Measurements from ENCODE around the gene NME5. TPM values are rescaled to one million over a fixed set of nuclear protein-coding genes. Genes with fewer than 3 reads are reported as not detected.

The NME5 gene
- total and polyA plus RNA-seq, 4 experiments from 2014 or later, result not detected

GRCh38 chr5:138096997-138097828 is 42.0 kb downstream of the NME5 start:
- peak overlapping the region in 1 of 7 donors; percentile 74 for H3K27ac Mint-ChIP-seq
- CTCF ChIA-PET (ENCODE audit: partially characterized antibody), result interaction anchor here (1.2 kb wide), 1 partner anchor 17 kb away, joined by 3 read pairs; no protein-coding TSS in a partner anchor

GRCh38 chr5:138096363-138096762 is 42.9 kb downstream of the NME5 start:
- Mint-ChIP-seq H3K27me3 (peaks cover 10% of the 10 kb centered on the region in 2 donors), H3K4me1 (peaks cover 6 to 9% (median 7%) of the 10 kb centered on the region in 4 donors), H3K4me3 (no peak overlapping the region), H3K27ac (peak overlapping the region in 1 of 7 donors; percentile 11), H3K36me3 (no peaks in the 10 kb centered on the region), H3K9me3 (no peaks in the 10 kb centered on the region)
- no peak for DNase-seq
- no peaks in the 10 kb centered on the region for H3K27me3 ChIP-seq (ENCODE audit: insufficient read depth, low read length)
- ChIA-PET CTCF (ENCODE audit: partially characterized antibody) (interaction anchor here (1.2 kb wide), 1 partner anchor 17 kb away, joined by 3 read pairs; no protein-coding TSS in a partner anchor), POLR2A (ENCODE audit: partially characterized antibody) (no interaction called here)
- H3K36me3 ChIP-seq (ENCODE audit: insufficient read depth, low read length), result no peaks in the 10 kb centered on the region
- H3K4me1 ChIP-seq (ENCODE audit: insufficient read depth, low read length), result no peaks in the 10 kb centered on the region
- no peaks in the 10 kb centered on the region for H3K9me3 ChIP-seq (ENCODE audit: control insufficient read depth in 1 of 2, low read length in 2 of 2)
- H3K4me3 ChIP-seq (ENCODE audit: low read length in 2 of 2), result no peak overlapping the region
- intact Hi-C loops (cut with micrococcal nuclease), result no loop called here
- no peak overlapping the region for H3K27ac ChIP-seq (ENCODE audit: low read depth, low read length)

More at GRCh38 chr5:138096997-138097828, 42.0 kb downstream of the NME5 start:
- DNase-seq, result no peak
- Mint-ChIP-seq H3K36me3 (no peaks in the 10 kb centered on the region), H3K27me3 (peaks cover 10% of the 10 kb centered on the region in 2 donors), H3K4me3 (no peak overlapping the region), H3K9me3 (no peaks in the 10 kb centered on the region), H3K4me1 (peaks cover 6 to 9% (median 7%) of the 10 kb centered on the region in 4 donors)
- no peaks in the 10 kb centered on the region for H3K36me3 ChIP-seq (ENCODE audit: insufficient read depth, low read length)
- no peaks in the 10 kb centered on the region for H3K4me1 ChIP-seq (ENCODE audit: insufficient read depth, low read length)
- no peaks in the 10 kb centered on the region for H3K27me3 ChIP-seq (ENCODE audit: insufficient read depth, low read length)
- no peaks in the 10 kb centered on the region for H3K9me3 ChIP-seq (ENCODE audit: control insufficient read depth in 1 of 2, low read length in 2 of 2)
- H3K4me3 ChIP-seq (ENCODE audit: low read length in 2 of 2), result no peak overlapping the region
- no peak overlapping the region for H3K27ac ChIP-seq (ENCODE audit: low read depth, low read length)
- POLR2A ChIA-PET (ENCODE audit: partially characterized antibody), result no interaction called here
- intact Hi-C loops (cut with micrococcal nuclease), result no loop called here

GRCh38 chr5:138095100-138095907 is 43.9 kb downstream of the NME5 start:
- Mint-ChIP-seq H3K27me3 (peaks cover 7 to 12% of the 10 kb centered on the region in 2 donors), H3K4me1 (peaks cover 6 to 9% (median 7%) of the 10 kb centered on the region in 4 donors), H3K4me3 (no peak overlapping the region), H3K27ac (peak overlapping the region in 1 of 7 donors; percentile 13), H3K9me3 (no peaks in the 10 kb centered on the region), H3K36me3 (no peaks in the 10 kb centered on the region)
- H3K9me3 ChIP-seq (ENCODE audit: control insufficient read depth in 1 of 2, low read length in 2 of 2), result no peaks in the 10 kb centered on the region
- H3K27me3 ChIP-seq (ENCODE audit: insufficient read depth, low read length), result no peaks in the 10 kb centered on the region
- no peak overlapping the region for H3K27ac ChIP-seq (ENCODE audit: low read depth, low read length)
- H3K4me3 ChIP-seq (ENCODE audit: low read length in 2 of 2), result no peak overlapping the region
- POLR2A ChIA-PET (ENCODE audit: partially characterized antibody), result no interaction called here
- no peaks in the 10 kb centered on the region for H3K36me3 ChIP-seq (ENCODE audit: insufficient read depth, low read length)
- CTCF ChIA-PET (ENCODE audit: partially characterized antibody), result interaction anchor here (0.7 kb wide), 1 partner anchor 1596 kb away, joined by 3 read pairs; no protein-coding TSS in a partner anchor
- no peaks in the 10 kb centered on the region for H3K4me1 ChIP-seq (ENCODE audit: insufficient read depth, low read length)
- intact Hi-C loops (cut with micrococcal nuclease), result no loop called here
- DNase-seq, result no peak

- H3K4me1 ChIP-seq (ENCODE audit: insufficient read depth, low read length), result no peaks in the 10 kb centered on the region
- H3K27ac Mint-ChIP-seq, result peak overlapping the region in 2 of 7 donors; percentile 4 to 10
- H3K27me3 ChIP-seq (ENCODE audit: insufficient read depth, low read length), result no peaks in the 10 kb centered on the region
- H3K36me3 ChIP-seq (ENCODE audit: insufficient read depth, low read length), result no peaks in the 10 kb centered on the region
- DNase-seq, result no peak
- peaks cover 0 to 6% of the 10 kb centered on the region in 2 donors for H3K27me3 Mint-ChIP-seq
- H3K36me3 Mint-ChIP-seq, result no peaks in the 10 kb centered on the region
- H3K9me3 Mint-ChIP-seq, result no peaks in the 10 kb centered on the region
- ChIA-PET CTCF (ENCODE audit: partially characterized antibody) (interaction anchor here (1.2 kb wide), 1 partner anchor 16 kb away, joined by 3 read pairs; no protein-coding TSS in a partner anchor), POLR2A (ENCODE audit: partially characterized antibody) (no interaction called here)
- intact Hi-C loops (cut with micrococcal nuclease), result no loop called here
- H3K9me3 ChIP-seq (ENCODE audit: control insufficient read depth in 1 of 2, low read length in 2 of 2), result no peaks in the 10 kb centered on the region
- no peak overlapping the region for H3K4me3 Mint-ChIP-seq
- H3K27ac ChIP-seq (ENCODE audit: low read depth, low read length), result no peak overlapping the region
- peaks cover 6 to 9% (median 7%) of the 10 kb centered on the region in 4 donors for H3K4me1 Mint-ChIP-seq
- no peak overlapping the region for H3K4me3 ChIP-seq (ENCODE audit: low read length in 2 of 2)
These were observed 46.2 kb downstream of the NME5 start for GRCh38 chr5:138093036-138093435.

- H3K27ac ChIP-seq (ENCODE audit: low read depth, low read length), result no peak overlapping the region
- H3K27me3 ChIP-seq (ENCODE audit: insufficient read depth, low read length), result no peaks in the 10 kb centered on the region
- H3K27me3 Mint-ChIP-seq, result peaks cover 0 to 4% of the 10 kb centered on the region in 2 donors
- no peak overlapping the region for H3K4me3 ChIP-seq (ENCODE audit: low read length in 2 of 2)
- no peaks in the 10 kb centered on the region for H3K9me3 Mint-ChIP-seq
- H3K9me3 ChIP-seq (ENCODE audit: control insufficient read depth in 1 of 2, low read length in 2 of 2), result no peaks in the 10 kb centered on the region
- intact Hi-C loops (cut with micrococcal nuclease), result no loop called here
- H3K4me1 Mint-ChIP-seq, result peaks cover 6 to 9% (median 7%) of the 10 kb centered on the region in 4 donors
- H3K36me3 Mint-ChIP-seq, result no peaks in the 10 kb centered on the region
- H3K36me3 ChIP-seq (ENCODE audit: insufficient read depth, low read length), result no peaks in the 10 kb centered on the region
- ChIA-PET CTCF (ENCODE audit: partially characterized antibody) (interaction anchor here (1.2 kb wide), 1 partner anchor 15 kb away, joined by 3 read pairs; no protein-coding TSS in a partner anchor), POLR2A (ENCODE audit: partially characterized antibody) (no interaction called here)
- H3K4me3 Mint-ChIP-seq, result no peak overlapping the region
- H3K4me1 ChIP-seq (ENCODE audit: insufficient read depth, low read length), result no peaks in the 10 kb centered on the region
- no peak for DNase-seq
- H3K27ac Mint-ChIP-seq, result no peak overlapping the region
These were observed 46.9 kb downstream of the NME5 start for GRCh38 chr5:138092301-138092700.

- intact Hi-C loops (cut with micrococcal nuclease), result no loop called here
- no peaks in the 10 kb centered on the region for H3K27me3 ChIP-seq (ENCODE audit: insufficient read depth, low read length)
- ChIA-PET CTCF (ENCODE audit: partially characterized antibody) (interaction anchor here (1.0 to 2.0 kb wide), 4 partner anchors 13 to 42 kb away, joined by 3 to 8 read pairs (median 4); no protein-coding TSS in a partner anchor), POLR2A (ENCODE audit: partially characterized antibody) (no interaction called here)
- Mint-ChIP-seq H3K9me3 (no peaks in the 10 kb centered on the region), H3K4me3 (no peak overlapping the region), H3K27ac (no peak overlapping the region), H3K27me3 (peaks cover 0 to 3% of the 10 kb centered on the region in 2 donors), H3K4me1 (peaks cover 5 to 9% (median 6%) of the 10 kb centered on the region in 4 donors), H3K36me3 (no peaks in the 10 kb centered on the region)
- H3K4me3 ChIP-seq (ENCODE audit: low read length in 2 of 2), result no peak overlapping the region
- no peaks in the 10 kb centered on the region for H3K9me3 ChIP-seq (ENCODE audit: control insufficient read depth in 1 of 2, low read length in 2 of 2)
- H3K4me1 ChIP-seq (ENCODE audit: insufficient read depth, low read length), result no peaks in the 10 kb centered on the region
- no peak for DNase-seq
- no peak overlapping the region for H3K27ac ChIP-seq (ENCODE audit: low read depth, low read length)
- no peaks in the 10 kb centered on the region for H3K36me3 ChIP-seq (ENCODE audit: insufficient read depth, low read length)
These were observed 47.5 kb downstream of the NME5 start for GRCh38 chr5:138091685-138092084.

GRCh38 chr5:138083702-138084101 is 55.5 kb downstream of the NME5 start, which contains the start of gene WNT8A:
TSS of gene WNT8A (plus strand) at chr5:138084033. CDS start at chr5:138084128, 95 bp downstream.
- no peak within 1 kb of the TSS for H3K4me3 ChIP-seq (ENCODE audit: low read length in 2 of 2)
- no peaks in the 10 kb centered on the region for H3K27me3 ChIP-seq (ENCODE audit: insufficient read depth, low read length)
- H3K4me1 Mint-ChIP-seq, result peaks cover 4 to 10% (median 8%) of the 10 kb centered on the region in 4 donors
- ChIA-PET POLR2A (ENCODE audit: partially characterized antibody) (no interaction called here), CTCF (ENCODE audit: partially characterized antibody) (no interaction called here)
- H3K36me3 ChIP-seq (ENCODE audit: insufficient read depth, low read length), result no peaks in the 10 kb centered on the region
- intact Hi-C loops (cut with micrococcal nuclease), result no loop called here
- no peaks in the 10 kb centered on the region for H3K9me3 ChIP-seq (ENCODE audit: control insufficient read depth in 1 of 2, low read length in 2 of 2)
- no peak within 1 kb of the TSS for H3K27ac Mint-ChIP-seq
- no peak within 1 kb of the TSS for H3K27ac ChIP-seq (ENCODE audit: low read depth, low read length)
- no peak within 1 kb of the TSS for H3K4me3 Mint-ChIP-seq
- H3K27me3 Mint-ChIP-seq, result peaks cover 0 to 3% of the 10 kb centered on the region in 2 donors
- no peak for DNase-seq
- no peaks in the 10 kb centered on the region for H3K4me1 ChIP-seq (ENCODE audit: insufficient read depth, low read length)
- H3K36me3 Mint-ChIP-seq, result no peaks in the 10 kb centered on the region
- no peaks in the 10 kb centered on the region for H3K9me3 Mint-ChIP-seq

All from CD4-positive, alpha-beta memory T cell (primary cell).